HEK293 (cell line): Measurements from ENCODE around the gene GRHL3.

Experiments
- CTCF ChIP-seq: fragments of 450-650 bp; formaldehyde crosslinking; IDR thresholded peaks from 2 replicates; pipeline ENCODE4 v1.5.1; 2016; ENCODE audit warnings: missing biosample characterization, missing genetic modification characterization
- FEZF1 ChIP-seq: fragments of 450-650 bp; formaldehyde crosslinking; IDR thresholded peaks from 2 replicates; pipeline ENCODE4 v1.5.1; 2016; ENCODE audit warnings: missing biosample characterization, missing genetic modification characterization
- HOXA7 ChIP-seq: sonication (generic); formaldehyde crosslinking; IDR thresholded peaks from 2 replicates; pipeline ENCODE4 v1.8.1; 2022; ENCODE audit warnings: missing genetic modification reagents, borderline replicate concordance
- ZBTB20 ChIP-seq: fragments of 450-650 bp; formaldehyde crosslinking; IDR thresholded peaks from 2 replicates; pipeline ENCODE4 v1.5.1; 2016; ENCODE audit warnings: missing biosample characterization, missing genetic modification characterization
- ZNF350 ChIP-seq: fragments of 450-650 bp; formaldehyde crosslinking; IDR thresholded peaks from 2 replicates; pipeline ENCODE4 v1.5.0; 2017; ENCODE audit warnings: missing biosample characterization, mild to moderate bottlenecking, missing genetic modification characterization
- ZNF473 ChIP-seq: fragments of 450-650 bp; formaldehyde crosslinking; IDR thresholded peaks from 2 replicates; pipeline ENCODE4 v1.5.1; 2017; ENCODE audit warnings: missing biosample characterization, missing genetic modification characterization
- ZNF677 ChIP-seq: fragments of 450-650 bp; IDR thresholded peaks from 2 replicates; pipeline ENCODE4 v1.5.0; 2018; ENCODE audit warnings: missing biosample characterization, mild to moderate bottlenecking, missing genetic modification characterization, moderate library complexity
- ZNF830 ChIP-seq: fragments of 450-650 bp; IDR thresholded peaks from 2 replicates; pipeline ENCODE4 v1.5.0; 2018; ENCODE audit warnings: missing biosample characterization, missing genetic modification characterization, low read depth, mild to moderate bottlenecking, moderate library complexity
- ZXDB ChIP-seq: fragments of 450-650 bp; formaldehyde crosslinking; IDR thresholded peaks from 2 replicates; pipeline ENCODE4 v1.5.1; 2016; ENCODE audit warnings: missing biosample characterization, missing genetic modification characterization

- TF ChIP-seq CTCF (tag by site-specific recombination) (no peak), ZNF830 (tag by site-specific recombination) (no peak), ZNF350 (tag by site-specific recombination) (no peak), ZNF677 (tag by site-specific recombination) (no peak), HOXA7 (no peak), ZNF473 (tag by site-specific recombination) (no peak), ZBTB20 (tag by site-specific recombination) (no peak), FEZF1 (tag by site-specific recombination) (no peak), ZXDB (tag by site-specific recombination) (no peak)
These were observed 18.0 kb upstream of the GRHL3 start for GRCh38 chr1:24300971-24301784.
